ENCODE results near the gene CANX. TPM values are rescaled to one million over a fixed set of nuclear protein-coding genes. Genes with fewer than 3 reads are reported as not detected.
A peak's percentile ranks its signal among the peaks of the same experiment; 100 is the strongest.

CANX gene
- total RNA-seq, 3 donors from 2014 or later (not counting 1 experiment from before 2014, with no cell fraction given) = 233 to 291 (median 260) TPM

DNA sequence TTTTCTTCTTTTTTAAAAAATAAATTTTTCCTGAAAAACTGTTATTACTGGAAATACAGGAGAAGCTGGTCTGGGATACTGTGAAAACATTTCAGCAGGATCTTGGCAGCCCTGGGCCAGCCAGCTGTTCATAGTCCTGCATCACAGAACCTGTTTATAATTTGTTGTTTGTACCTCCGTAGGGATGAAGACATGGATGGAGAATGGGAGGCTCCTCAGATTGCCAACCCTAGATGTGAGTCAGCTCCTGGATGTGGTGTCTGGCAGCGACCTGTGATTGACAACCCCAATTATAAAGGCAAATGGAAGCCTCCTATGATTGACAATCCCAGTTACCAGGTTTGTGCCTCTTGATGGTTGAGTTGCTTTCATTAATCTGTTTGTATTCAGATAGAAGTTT is 21.5 kb downstream of the CANX start:
- H3K9me3 ChIP-seq (ENCODE audit: control insufficient read depth, insufficient read depth, low read length) = no peaks in the 10 kb centered on the region
- no peaks in the 10 kb centered on the region for H3K27me3 ChIP-seq (ENCODE audit: control insufficient read depth, insufficient read depth, low read length)
- H3K36me3 Mint-ChIP-seq = peaks cover 27% of the 10 kb centered on the region
- H3K4me1 Mint-ChIP-seq = peaks cover 0 to 17% of the 10 kb centered on the region in 2 donors
- no peaks in the 10 kb centered on the region for H3K4me1 ChIP-seq (ENCODE audit: control insufficient read depth, insufficient read depth, low read length)
- ATAC-seq (no peak), DNase-seq (no peak)
- intact Hi-C loops (cut with micrococcal nuclease) = no loop called here
- no peak for TF ChIP-seq CTCF (IDR thresholded peaks at IDR 0.05)
- no peak overlapping the region for H3K4me3 ChIP-seq (ENCODE audit: low read length)
- WGBS (ENCODE audit: insufficient coverage) = 100% methylated on average over 2 of the region's 2 CpGs
- H3K36me3 ChIP-seq (ENCODE audit: control insufficient read depth, insufficient read depth, low read length) = peaks cover 78% of the 10 kb centered on the region
- no peaks in the 10 kb centered on the region for H3K9me3 Mint-ChIP-seq
- no peak overlapping the region for H3K27ac Mint-ChIP-seq
- no peak overlapping the region for H3K27ac ChIP-seq (ENCODE audit: low read length)
- no peak overlapping the region for H3K4me3 Mint-ChIP-seq
- no peaks in the 10 kb centered on the region for H3K27me3 Mint-ChIP-seq (ENCODE audit: low read depth in 2 of 2)

- intact Hi-C loops (cut with micrococcal nuclease) = no loop called here
- Histone ChIP-seq H3K27ac (ENCODE audit: low read length) (no peak overlapping the region), H3K4me1 (ENCODE audit: control insufficient read depth, insufficient read depth, low read length) (no peaks in the 10 kb centered on the region), H3K36me3 (ENCODE audit: control insufficient read depth, insufficient read depth, low read length) (peaks cover 80% of the 10 kb centered on the region), H3K27me3 (ENCODE audit: control insufficient read depth, insufficient read depth, low read length) (no peaks in the 10 kb centered on the region), H3K9me3 (ENCODE audit: control insufficient read depth, insufficient read depth, low read length) (no peaks in the 10 kb centered on the region), H3K4me3 (ENCODE audit: low read length) (no peak overlapping the region)
- DNase-seq (no peak), ATAC-seq (no peak)
- H3K27ac Mint-ChIP-seq = peak overlapping the region in 1 of 2 donors; percentile 1
- H3K27me3 Mint-ChIP-seq (ENCODE audit: low read depth in 2 of 2) = no peaks in the 10 kb centered on the region
- H3K4me1 Mint-ChIP-seq = peaks cover 0 to 15% of the 10 kb centered on the region in 2 donors
- peaks cover 39% of the 10 kb centered on the region for H3K36me3 Mint-ChIP-seq
- TF ChIP-seq CTCF (IDR thresholded peaks at IDR 0.05) = no peak
- H3K9me3 Mint-ChIP-seq = no peaks in the 10 kb centered on the region
- H3K4me3 Mint-ChIP-seq = no peak overlapping the region
- WGBS (ENCODE audit: insufficient coverage) = 100% methylated on average over 4 of the region's 4 CpGs
Observed at GRCh38 chr5:179724163-179724562, 25.4 kb downstream of the CANX start.

DNA sequence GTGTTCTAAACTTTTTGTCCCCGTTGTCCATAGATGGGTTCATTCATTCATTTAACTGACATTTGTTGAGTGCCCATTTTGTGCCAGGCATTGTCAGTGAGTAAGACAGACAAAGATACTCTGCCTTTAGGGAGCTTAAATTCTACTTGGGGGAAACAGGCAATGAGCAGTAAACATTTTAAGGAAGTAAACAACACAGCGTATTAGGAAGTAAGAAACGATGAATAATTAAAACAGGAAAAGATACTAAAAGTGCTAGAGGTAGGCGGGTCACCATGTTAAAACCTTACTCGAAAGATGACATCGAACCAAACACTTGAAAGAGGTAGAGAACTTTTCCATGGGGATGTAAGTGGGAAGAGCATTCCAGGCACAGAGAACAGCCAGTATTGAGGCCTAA is 28.3 kb downstream of the CANX start:
- H3K27ac Mint-ChIP-seq = peak overlapping the region; percentile 7 to 80

More for the DNA sequence above, 28.3 kb downstream of the CANX start:
- no peak overlapping the region for H3K27ac ChIP-seq (ENCODE audit: low read length)
- ATAC-seq (no peak), DNase-seq (no peak)
- peaks cover 5% of the 10 kb centered on the region for H3K4me1 ChIP-seq (ENCODE audit: control insufficient read depth, insufficient read depth, low read length)
- no peak overlapping the region for H3K4me3 ChIP-seq (ENCODE audit: low read length)
- Mint-ChIP-seq H3K4me1 (peaks cover 6 to 20% of the 10 kb centered on the region in 2 donors), H3K36me3 (peaks cover 54% of the 10 kb centered on the region), H3K9me3 (no peaks in the 10 kb centered on the region), H3K4me3 (no peak overlapping the region), H3K27me3 (ENCODE audit: low read depth in 2 of 2) (no peaks in the 10 kb centered on the region)
- 88% methylated on average over 6 of the region's 6 CpGs for WGBS (ENCODE audit: insufficient coverage)
- TF ChIP-seq CTCF (IDR thresholded peaks at IDR 0.05) = no peak
- peaks cover 76% of the 10 kb centered on the region for H3K36me3 ChIP-seq (ENCODE audit: control insufficient read depth, insufficient read depth, low read length)
- H3K9me3 ChIP-seq (ENCODE audit: control insufficient read depth, insufficient read depth, low read length) = no peaks in the 10 kb centered on the region
- intact Hi-C loops (cut with micrococcal nuclease) = no loop called here
- H3K27me3 ChIP-seq (ENCODE audit: control insufficient read depth, insufficient read depth, low read length) = no peaks in the 10 kb centered on the region

All from natural killer cell (primary cell).